OCI-LY7 (cell line): ENCODE results near the gene GRB7. TPM values are rescaled to one million over a fixed set of nuclear protein-coding genes. Genes with fewer than 3 reads are reported as not detected.

Experiments
- BruUV-seq: library from RNA; stranded (reverse); fragments of 400-500 nt; replicated peaks from 2 replicates; lab custom pipeline; 2021; lab: Mats Ljungman, UMichigan
- CTCF ChIA-PET: fragments of 300-600 bp; sonication (Branson Sonifier 250); formaldehyde crosslinking; loops from one replicate; lab custom pipeline; 2022; ENCODE audit warnings: antibody characterized with exemption; ENCODE audit not compliant: unreplicated experiment; lab: Charles Lee
- POLR2A ChIA-PET: fragments of 300-600 bp; sonication (Branson Sonifier 250); formaldehyde crosslinking; loops from one replicate; lab custom pipeline; 2022; ENCODE audit warnings: antibody characterized with exemption; lab: Charles Lee
- DNase-seq: peaks from one replicate; pipeline ENCODE4 v3.0.0-alpha.2; 2015; ENCODE audit warnings: low spot score
- H2AFZ ChIP-seq: fragments of 200-600 bp; sonication (generic), shearing (Covaris generic); 2 replicates; pipeline ENCODE4 v1.6.1; 2014; ENCODE audit warnings: mild to moderate bottlenecking, antibody characterized with exemption, low read length, moderate library complexity
- H3K27ac ChIP-seq: fragments of 200-600 bp; sonication (generic); 2 replicates; pipeline ENCODE4 v1.5.1; 2014; ENCODE audit warnings: mixed run types, low read depth, mild to moderate bottlenecking, moderate library complexity, low read length, inconsistent platforms; ENCODE audit not compliant: poor library complexity, severe bottlenecking
- H3K36me3 ChIP-seq: fragments of 200-600 bp; sonication (generic); 2 replicates; pipeline ENCODE4 v1.6.1; 2014; ENCODE audit warnings: mild to moderate bottlenecking, antibody characterized with exemption, low read length, moderate library complexity, mixed read lengths; ENCODE audit not compliant: insufficient read depth
- H3K4me1 ChIP-seq: fragments of 200-600 bp; sonication (generic); 2 replicates; pipeline ENCODE4 v1.5.1; 2014; ENCODE audit warnings: mild to moderate bottlenecking, low read length; ENCODE audit not compliant: insufficient read depth, poor library complexity, severe bottlenecking
- H3K4me2 ChIP-seq: fragments of 200-600 bp; sonication (generic); 2 replicates; pipeline ENCODE4 v1.6.1; 2014; ENCODE audit warnings: mild to moderate bottlenecking, low read length
- H3K4me3 ChIP-seq: fragments of 200-600 bp; sonication (generic); 2 replicates; pipeline ENCODE4 v1.5.1; 2014; ENCODE audit warnings: mild to moderate bottlenecking, low read depth, low read length; ENCODE audit not compliant: poor library complexity, severe bottlenecking
- H3K79me2 ChIP-seq: fragments of 200-600 bp; sonication (generic); 2 replicates; pipeline ENCODE4 v1.6.1; 2016; ENCODE audit warnings: low read depth, mild to moderate bottlenecking, low read length, moderate library complexity, mixed read lengths; ENCODE audit not compliant: insufficient read depth
- H3K9me2 ChIP-seq: fragments of 200-600 bp; sonication (generic); 2 replicates; pipeline ENCODE4 v1.6.1; 2016; ENCODE audit warnings: mild to moderate bottlenecking, low read length, mixed read lengths; ENCODE audit not compliant: insufficient read depth
- H3K9me3 ChIP-seq: fragments of 200-600 bp; sonication (generic); 2 replicates; pipeline ENCODE4 v1.6.1; 2014; ENCODE audit warnings: mild to moderate bottlenecking, mixed run types, low read length, mixed read lengths
- H4K20me1 ChIP-seq: fragments of 200-600 bp; sonication (generic); 2 replicates; pipeline ENCODE4 v1.6.1; 2014; ENCODE audit warnings: mild to moderate bottlenecking, antibody characterized with exemption, low read length, moderate library complexity, mixed read lengths; ENCODE audit not compliant: insufficient read depth
- EZH2phosphoT487 ChIP-seq: fragments of 200-600 bp; sonication (generic); IDR thresholded peaks from 2 replicates; pipeline ENCODE4 v1.6.1; 2018; ENCODE audit warnings: low read depth, borderline replicate concordance, mild to moderate bottlenecking, mixed run types, antibody characterized with exemption, low read length, moderate library complexity, mixed read lengths
- intact Hi-C: fragments of 100-400 bp; cut with micrococcal nuclease; formaldehyde crosslinking; loops from one replicate; pipeline ENCODE4 v1.10.0; 2022; ENCODE audit not compliant: unreplicated experiment
- total RNA-seq, 2 experiments: library from RNA; depleted of rRNA in 1 of 2; stranded (reverse); fragments of >200 nt in 1 of 2; shearing (Covaris generic) in 1 of 2; gene quantifications; 2 replicates each; pipeline ENCODE4 v1.2.3, GENCODE V29; 2014 to 2022
- TF ChIP-seq, protein P1 (sequence below): fragments of 200-600 bp; sonication (generic); conservative IDR thresholded peaks from 2 replicates; pipeline ENCODE4 v1.5.1; 2014; ENCODE audit warnings: mild to moderate bottlenecking, antibody characterized with exemption, low read length, moderate library complexity, mixed read lengths

The GRB7 gene
- total RNA-seq, 2 experiments from 2014 or later, result 0.25 TPM; not detected in 1

DNA sequence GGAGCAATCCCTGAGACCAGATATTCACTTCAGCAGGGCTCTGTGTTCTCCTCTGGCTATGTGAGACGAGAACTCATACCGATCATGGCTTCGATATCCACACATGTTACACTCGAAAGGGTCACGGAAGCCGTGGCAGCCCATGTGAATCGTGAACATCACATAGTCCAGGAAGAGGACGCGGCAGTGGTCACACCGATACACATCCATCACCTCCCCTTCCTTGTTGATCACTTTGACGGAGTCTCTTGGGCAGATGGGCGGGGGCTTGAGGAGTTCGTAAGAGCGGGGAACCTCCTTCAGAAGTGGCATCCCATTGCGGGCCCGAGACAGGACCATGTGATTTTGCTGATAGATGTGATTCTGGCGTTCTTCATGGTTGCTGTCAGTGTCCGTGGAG is 28.0 kb downstream of the GRB7 start:
- intact Hi-C loops, result no loop called here
- no peak for DNase-seq
- H3K79me2 ChIP-seq, result peaks cover 83% of the 10 kb centered on the region
- no peaks in the 10 kb centered on the region for H3K9me3 ChIP-seq
- H3K4me3 ChIP-seq, result no peak overlapping the region
- no peak overlapping the region for H3K4me2 ChIP-seq
- peaks cover 97% of the 10 kb centered on the region for H3K36me3 ChIP-seq
- POLR2A ChIA-PET, result interaction anchor here (0.6 to 1.6 kb wide), 3 partner anchors 9 to 78 kb away, joined by 3 to 5 read pairs (median 4); no protein-coding TSS in a partner anchor
- no peak for TF ChIP-seq EZH2phosphoT487
- peaks cover 55% of the 10 kb centered on the region for H3K4me1 ChIP-seq
- BruUV-seq, result no TSS peak
- peaks cover 8% of the 10 kb centered on the region; the same call in 1 of the 2 replicates for H4K20me1 ChIP-seq
- no peak overlapping the region for H2AFZ ChIP-seq
- no peaks in the 10 kb centered on the region for H3K9me2 ChIP-seq
- CTCF ChIA-PET, result no interaction called here
- H3K27ac ChIP-seq, result no peak overlapping the region

DNA sequence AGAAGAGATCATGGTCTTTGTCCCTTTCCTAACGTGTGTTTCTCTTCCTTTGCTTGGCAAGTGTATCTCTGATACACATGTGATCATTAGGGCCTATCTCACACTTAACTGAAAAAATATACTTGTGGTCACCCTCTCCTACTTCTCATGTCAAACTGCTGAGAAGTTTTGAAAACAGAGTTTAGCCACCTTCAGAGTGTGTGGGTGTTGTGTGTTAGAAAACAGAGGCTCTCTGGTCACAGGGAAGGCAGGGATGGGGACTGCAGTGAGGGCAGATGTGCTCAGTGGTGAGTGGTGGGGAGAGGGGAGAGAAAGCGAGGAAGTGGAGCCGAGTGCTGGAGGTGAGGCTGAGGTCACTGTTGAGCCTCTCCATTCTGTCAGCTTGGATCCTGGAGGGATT is 29.4 kb downstream of the GRB7 start:
- H3K4me2 ChIP-seq, result no peak overlapping the region
- no peaks in the 10 kb centered on the region for H3K9me3 ChIP-seq
- H4K20me1 ChIP-seq, result peaks cover 8% of the 10 kb centered on the region; the same call in 1 of the 2 replicates
- peaks cover 60% of the 10 kb centered on the region for H3K4me1 ChIP-seq
- no TSS peak for BruUV-seq
- no peak overlapping the region for H3K4me3 ChIP-seq
- H3K27ac ChIP-seq, result peak overlapping the region; percentile 21
- CTCF ChIA-PET, result no interaction called here
- H3K9me2 ChIP-seq, result no peaks in the 10 kb centered on the region
- peaks cover 99% of the 10 kb centered on the region for H3K36me3 ChIP-seq
- intact Hi-C loops, result no loop called here
- POLR2A ChIA-PET, result interaction anchor here (1.6 kb wide), 1 partner anchor 11 kb away, joined by 5 read pairs; no protein-coding TSS in a partner anchor
- no peak for TF ChIP-seq EZH2phosphoT487
- TF ChIP-seq, protein P1, sequence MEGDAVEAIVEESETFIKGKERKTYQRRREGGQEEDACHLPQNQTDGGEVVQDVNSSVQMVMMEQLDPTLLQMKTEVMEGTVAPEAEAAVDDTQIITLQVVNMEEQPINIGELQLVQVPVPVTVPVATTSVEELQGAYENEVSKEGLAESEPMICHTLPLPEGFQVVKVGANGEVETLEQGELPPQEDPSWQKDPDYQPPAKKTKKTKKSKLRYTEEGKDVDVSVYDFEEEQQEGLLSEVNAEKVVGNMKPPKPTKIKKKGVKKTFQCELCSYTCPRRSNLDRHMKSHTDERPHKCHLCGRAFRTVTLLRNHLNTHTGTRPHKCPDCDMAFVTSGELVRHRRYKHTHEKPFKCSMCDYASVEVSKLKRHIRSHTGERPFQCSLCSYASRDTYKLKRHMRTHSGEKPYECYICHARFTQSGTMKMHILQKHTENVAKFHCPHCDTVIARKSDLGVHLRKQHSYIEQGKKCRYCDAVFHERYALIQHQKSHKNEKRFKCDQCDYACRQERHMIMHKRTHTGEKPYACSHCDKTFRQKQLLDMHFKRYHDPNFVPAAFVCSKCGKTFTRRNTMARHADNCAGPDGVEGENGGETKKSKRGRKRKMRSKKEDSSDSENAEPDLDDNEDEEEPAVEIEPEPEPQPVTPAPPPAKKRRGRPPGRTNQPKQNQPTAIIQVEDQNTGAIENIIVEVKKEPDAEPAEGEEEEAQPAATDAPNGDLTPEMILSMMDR, result no peak
- H2AFZ ChIP-seq, result no peak overlapping the region
- no peak for DNase-seq
- H3K79me2 ChIP-seq, result peaks cover 91% of the 10 kb centered on the region

DNA sequence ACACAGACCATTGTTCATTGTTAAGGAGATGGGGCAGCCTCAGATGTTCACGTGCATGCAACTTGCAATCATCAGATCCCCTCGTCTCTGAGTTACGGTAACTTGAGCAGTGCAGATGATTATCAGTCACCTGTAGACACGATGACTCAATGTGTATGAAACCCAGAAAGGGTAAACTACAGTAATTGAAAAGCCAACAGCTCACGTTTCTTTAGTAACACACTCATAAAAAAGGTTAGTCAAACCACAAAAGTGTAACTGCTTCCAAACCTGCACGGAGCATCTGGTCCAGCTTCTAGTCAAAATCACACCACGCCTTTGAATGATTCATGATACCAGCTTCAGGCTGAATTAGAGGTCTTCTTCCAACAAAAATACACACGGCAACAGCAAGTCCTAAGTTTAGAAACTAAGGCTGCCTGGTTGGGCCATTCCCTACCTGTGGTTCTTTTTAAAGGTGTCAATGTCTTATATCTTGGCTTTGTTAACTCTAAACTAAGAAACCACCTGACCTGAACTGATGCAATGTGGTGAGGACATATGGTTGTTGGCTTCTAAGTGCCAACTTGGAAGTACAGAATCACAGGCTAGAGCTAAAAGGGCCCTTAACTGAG is 32.3 kb downstream of the GRB7 start:
- Histone ChIP-seq H3K4me2 (peak overlapping the region; percentile 88), H3K79me2 (peaks cover 97% of the 10 kb centered on the region), H3K4me1 (peaks cover 85% of the 10 kb centered on the region), H3K9me3 (no peaks in the 10 kb centered on the region), H3K36me3 (peaks cover 98% of the 10 kb centered on the region), H3K9me2 (no peaks in the 10 kb centered on the region), H3K27ac (peak overlapping the region; percentile 94), H3K4me3 (peak overlapping the region; percentile 41), H2AFZ (no peak overlapping the region), H4K20me1 (peaks cover under 1% of the 10 kb centered on the region; the same call in 1 of the 2 replicates)
- POLR2A ChIA-PET, result interaction anchor here (0.5 to 2.0 kb wide), 5 partner anchors 11 to 388 kb away, joined by 3 to 18 read pairs (median 3); no protein-coding TSS in a partner anchor
- CTCF ChIA-PET, result no interaction called here
- intact Hi-C loops, result no loop called here
- no TSS peak for BruUV-seq
- no peak for TF ChIP-seq EZH2phosphoT487
- TF ChIP-seq, protein P1, result no peak
- peak; percentile 67 for DNase-seq
